Breast epithelium (tissue), 3 donors: ENCODE data around the gene TNFAIP8.

Experiments used
- POLR2AphosphoS5 ChIP-seq, 3 donors: sonication (generic); formaldehyde crosslinking; IDR thresholded peaks; one replicate each; pipeline ENCODE4 v1.6.1; 2017; ENCODE audit warnings: antibody characterized with exemption in 3 of 3
- TF ChIP-seq, protein P1 (sequence below), 3 donors: fragments of 450-650 bp; IDR thresholded peaks; one replicate each; pipeline ENCODE4 v1.5.1; 2016 to 2017; ENCODE audit warnings: antibody characterized with exemption in 3 of 3, mild to moderate bottlenecking in 3 of 3, moderate library complexity in 3 of 3

DNA sequence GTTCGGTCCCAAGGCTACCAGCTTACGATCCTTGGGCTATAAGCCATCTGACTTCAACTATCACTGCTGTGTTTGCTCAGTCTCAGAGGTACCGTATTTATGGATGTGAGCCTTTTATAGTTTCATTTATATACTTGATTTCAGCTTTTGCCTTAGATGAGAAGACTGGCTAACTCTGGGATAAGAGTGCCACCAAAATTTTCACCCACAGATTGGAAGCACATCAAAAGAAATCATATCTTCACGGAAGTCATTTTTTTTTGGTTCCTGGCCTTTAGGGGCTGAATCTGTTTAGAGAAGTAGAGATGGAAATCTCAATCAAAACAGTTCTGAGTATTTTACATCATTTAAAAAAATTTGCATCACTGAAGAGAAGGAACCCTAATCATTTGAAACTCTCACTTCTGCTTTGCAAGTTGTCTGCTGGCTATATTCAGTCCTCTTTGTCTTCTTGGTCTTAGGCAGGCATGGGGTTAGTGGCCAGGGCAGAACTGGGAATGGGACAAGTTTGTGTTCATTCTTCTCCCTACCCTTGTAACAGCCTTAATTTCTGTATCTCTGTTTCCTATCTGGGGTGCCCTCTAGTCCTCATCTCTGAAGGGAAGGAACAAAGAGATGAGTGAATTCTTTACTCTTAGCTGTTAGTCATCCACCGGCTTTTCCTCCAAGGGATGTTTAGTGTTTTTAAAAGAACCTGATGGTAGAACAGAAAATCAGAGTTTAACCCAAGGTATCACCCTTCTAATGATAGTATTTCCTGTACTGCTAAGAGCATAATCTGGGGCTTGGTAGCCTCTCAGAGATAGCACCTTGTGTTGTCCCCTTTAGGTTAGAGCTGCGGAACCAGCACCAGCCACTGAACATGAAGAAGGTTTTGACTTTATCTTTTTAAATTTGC lies 14.1 kb upstream of the TNFAIP8 start:
- TF ChIP-seq, protein P1, sequence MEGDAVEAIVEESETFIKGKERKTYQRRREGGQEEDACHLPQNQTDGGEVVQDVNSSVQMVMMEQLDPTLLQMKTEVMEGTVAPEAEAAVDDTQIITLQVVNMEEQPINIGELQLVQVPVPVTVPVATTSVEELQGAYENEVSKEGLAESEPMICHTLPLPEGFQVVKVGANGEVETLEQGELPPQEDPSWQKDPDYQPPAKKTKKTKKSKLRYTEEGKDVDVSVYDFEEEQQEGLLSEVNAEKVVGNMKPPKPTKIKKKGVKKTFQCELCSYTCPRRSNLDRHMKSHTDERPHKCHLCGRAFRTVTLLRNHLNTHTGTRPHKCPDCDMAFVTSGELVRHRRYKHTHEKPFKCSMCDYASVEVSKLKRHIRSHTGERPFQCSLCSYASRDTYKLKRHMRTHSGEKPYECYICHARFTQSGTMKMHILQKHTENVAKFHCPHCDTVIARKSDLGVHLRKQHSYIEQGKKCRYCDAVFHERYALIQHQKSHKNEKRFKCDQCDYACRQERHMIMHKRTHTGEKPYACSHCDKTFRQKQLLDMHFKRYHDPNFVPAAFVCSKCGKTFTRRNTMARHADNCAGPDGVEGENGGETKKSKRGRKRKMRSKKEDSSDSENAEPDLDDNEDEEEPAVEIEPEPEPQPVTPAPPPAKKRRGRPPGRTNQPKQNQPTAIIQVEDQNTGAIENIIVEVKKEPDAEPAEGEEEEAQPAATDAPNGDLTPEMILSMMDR (IDR thresholded peaks at IDR 0.05): no peak
- TF ChIP-seq POLR2AphosphoS5 (IDR thresholded peaks at IDR 0.05): no peak
